Measurements from ENCODE around the gene UBLCP1. TPM values are rescaled to one million over a fixed set of nuclear protein-coding genes. Genes with fewer than 3 reads are reported as not detected.
A peak's percentile ranks its signal among the peaks of the same experiment; 100 is the strongest.
"Not testable (repeated sequence)": the region's sequence is repeated elsewhere in the genome, so short reads cannot be mapped to it uniquely, and the experiment has no call there.

The UBLCP1 gene
- total RNA-seq, 1 donor from 2014 or later = 30.8 TPM

DNA sequence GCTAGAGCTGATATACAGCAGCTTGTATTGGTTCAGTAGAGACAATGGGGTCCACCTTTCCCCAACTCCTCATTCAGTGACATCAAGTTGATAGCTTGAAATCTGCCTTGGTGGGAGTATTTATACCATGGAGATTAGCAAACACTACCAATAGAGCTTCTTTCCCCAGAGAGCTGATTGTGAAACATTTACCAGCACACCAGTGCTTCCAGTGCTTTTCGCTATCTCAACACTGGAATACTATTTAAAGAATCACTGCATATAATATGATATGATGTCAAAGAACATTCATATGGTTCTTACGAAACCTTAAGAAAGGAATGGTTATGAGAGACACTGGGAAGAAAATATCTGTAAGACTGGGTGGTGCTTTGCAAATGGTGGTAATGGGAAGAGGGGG, 31.9 kb upstream of the UBLCP1 start:
- H3K27ac Mint-ChIP-seq = no peak overlapping the region

DNA sequence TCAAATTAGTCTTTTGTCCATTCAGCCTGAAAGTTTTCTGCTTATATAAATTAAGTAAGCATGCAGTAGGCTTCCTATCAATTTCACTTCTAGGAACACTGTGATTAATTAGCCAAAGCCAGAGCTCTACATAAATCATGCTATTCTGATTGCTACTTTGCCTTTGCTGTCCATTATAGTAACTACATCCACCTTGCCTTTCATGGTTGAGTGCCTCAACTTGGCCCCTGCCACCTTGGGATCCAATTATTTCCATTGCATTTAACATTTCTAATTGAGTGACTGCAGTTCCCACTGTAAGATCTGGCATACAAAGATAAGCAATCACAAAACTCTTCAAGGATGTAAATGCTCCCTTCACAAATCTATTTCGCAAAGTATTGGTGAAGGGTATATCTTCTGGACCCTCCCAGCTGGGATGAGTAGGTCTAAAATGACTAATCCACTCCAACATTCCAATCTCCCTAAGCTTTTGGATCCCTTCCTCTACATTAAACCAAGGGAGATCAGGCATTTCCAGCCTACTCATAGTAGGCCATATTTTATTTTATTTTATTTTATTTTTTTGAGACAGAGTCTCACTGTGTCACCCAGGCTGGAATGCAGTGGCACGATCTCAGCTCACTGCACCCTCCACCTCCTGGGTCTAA, 27.1 kb upstream of the UBLCP1 start:
- H3K9me3 Mint-ChIP-seq; H3K36me3 Mint-ChIP-seq (ENCODE audit: low read depth); H3K27ac Mint-ChIP-seq; H3K27me3 Mint-ChIP-seq (ENCODE audit: insufficient read depth); DNase-seq (ENCODE audit: low spot score); intact Hi-C loops (cut with micrococcal nuclease); H3K4me3 Mint-ChIP-seq: not testable (repeated sequence)
- peaks cover 24% of the 10 kb centered on the region for H3K4me1 Mint-ChIP-seq (ENCODE audit: low read depth)

More for the DNA sequence above, 31.9 kb upstream of the UBLCP1 start:
- Mint-ChIP-seq H3K9me3 (no peaks in the 10 kb centered on the region), H3K4me3 (no peak overlapping the region), H3K36me3 (ENCODE audit: low read depth) (no peaks in the 10 kb centered on the region), H3K27me3 (ENCODE audit: insufficient read depth) (peaks cover 5% of the 10 kb centered on the region), H3K4me1 (ENCODE audit: low read depth) (no peaks in the 10 kb centered on the region)
- intact Hi-C loops (cut with micrococcal nuclease) = no loop called here
- no peak for DNase-seq (ENCODE audit: low spot score)

DNA sequence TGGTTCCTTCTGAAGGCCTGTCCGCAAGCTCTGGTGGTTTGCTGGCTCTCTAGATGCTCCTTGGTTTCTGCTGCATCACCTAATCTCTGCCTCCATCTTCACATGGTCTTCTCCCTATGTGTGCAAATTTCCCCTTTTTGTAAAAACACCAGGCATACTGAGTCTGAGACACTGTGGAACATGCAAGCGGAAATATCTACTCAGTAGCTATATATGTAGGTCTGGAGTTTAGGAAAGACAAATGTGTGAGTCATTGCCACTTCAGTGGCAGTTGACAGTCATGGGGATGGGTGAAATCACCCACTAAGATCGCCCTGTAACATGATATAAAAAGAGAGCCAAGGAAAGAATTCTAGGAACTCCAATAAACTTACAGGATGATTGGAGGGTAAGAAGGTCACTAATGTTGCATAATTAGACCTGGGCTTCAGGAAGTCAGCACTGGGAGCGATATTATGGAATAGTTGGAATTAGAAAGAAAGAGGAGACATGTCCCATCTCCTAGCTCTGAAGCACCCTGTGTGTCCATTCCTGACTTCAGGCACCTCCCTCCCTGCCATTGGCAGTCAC, 22.7 kb upstream of the UBLCP1 start:
- peak overlapping the region; percentile 11 for H3K4me3 Mint-ChIP-seq
- intact Hi-C loops (cut with micrococcal nuclease) = loop anchor here (1.0 kb wide), 4 partner anchors 23 to 61 kb away; partner anchors contain the start of gene UBLCP1
- H3K36me3 Mint-ChIP-seq (ENCODE audit: low read depth) = no peaks in the 10 kb centered on the region
- peak overlapping the region; percentile 61 for H3K27ac Mint-ChIP-seq
- peaks cover 5% of the 10 kb centered on the region for H3K27me3 Mint-ChIP-seq (ENCODE audit: insufficient read depth)
- peaks cover 41% of the 10 kb centered on the region for H3K4me1 Mint-ChIP-seq (ENCODE audit: low read depth)
- DNase-seq (ENCODE audit: low spot score) = no peak
- H3K9me3 Mint-ChIP-seq = no peaks in the 10 kb centered on the region

DNA sequence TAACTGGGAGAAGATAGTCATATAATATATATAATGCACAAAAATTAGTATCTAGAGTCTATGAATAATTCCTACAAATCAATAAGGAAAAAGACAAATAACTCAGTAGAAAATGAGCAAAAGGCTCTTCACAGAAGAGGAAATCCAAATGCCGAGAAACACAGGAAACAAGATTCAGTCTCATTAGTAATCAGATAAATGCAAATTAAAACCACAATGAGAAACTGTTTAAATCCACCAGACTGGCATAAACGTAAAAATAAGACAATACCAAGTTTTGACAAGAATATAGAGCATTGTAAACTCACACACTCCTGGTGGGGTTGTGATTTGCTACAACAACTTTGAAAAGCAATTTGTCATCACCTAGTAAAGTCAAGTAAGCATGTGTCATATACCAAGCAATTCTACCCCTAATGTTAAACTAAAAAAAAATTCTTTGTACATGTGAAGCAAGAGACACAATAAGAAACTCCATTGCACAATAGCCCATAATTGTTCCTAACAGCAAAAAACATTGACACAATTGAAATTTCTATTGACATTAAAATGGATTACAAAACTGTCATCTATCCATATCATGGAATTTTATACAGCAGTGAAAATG, 21.0 kb upstream of the UBLCP1 start:
- intact Hi-C loops (cut with micrococcal nuclease) = no loop called here
- DNase-seq (ENCODE audit: low spot score) = no peak
- no peak overlapping the region for H3K27ac Mint-ChIP-seq
- H3K4me3 Mint-ChIP-seq = no peak overlapping the region
- peaks cover 41% of the 10 kb centered on the region for H3K4me1 Mint-ChIP-seq (ENCODE audit: low read depth)
- H3K27me3 Mint-ChIP-seq (ENCODE audit: insufficient read depth) = peaks cover 8% of the 10 kb centered on the region
- H3K36me3 Mint-ChIP-seq (ENCODE audit: low read depth) = no peaks in the 10 kb centered on the region
- H3K9me3 Mint-ChIP-seq = no peaks in the 10 kb centered on the region

DNA sequence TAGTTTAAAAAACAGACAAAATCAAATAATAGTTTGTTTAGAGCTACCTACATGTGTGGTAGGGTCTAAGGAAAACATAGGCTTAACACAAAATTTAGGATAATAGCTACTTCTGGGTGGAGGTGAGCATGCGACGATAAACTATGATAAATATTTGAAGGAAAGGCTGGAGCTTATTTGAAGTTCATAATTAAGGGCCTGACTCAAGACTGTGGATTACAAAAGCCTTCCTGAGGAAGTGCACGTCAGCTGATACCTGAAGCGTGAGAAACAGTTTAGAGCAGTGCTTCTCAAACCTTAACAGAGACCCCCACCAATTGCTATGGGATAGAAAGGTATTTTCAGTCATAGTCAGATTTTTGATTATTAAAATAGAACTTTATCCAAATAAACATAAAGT, 20.4 kb upstream of the UBLCP1 start:
- H3K9me3 Mint-ChIP-seq = no peaks in the 10 kb centered on the region
- peaks cover 41% of the 10 kb centered on the region for H3K4me1 Mint-ChIP-seq (ENCODE audit: low read depth)
- no peak overlapping the region for H3K27ac Mint-ChIP-seq
- peaks cover 8% of the 10 kb centered on the region for H3K27me3 Mint-ChIP-seq (ENCODE audit: insufficient read depth)
- no peaks in the 10 kb centered on the region for H3K36me3 Mint-ChIP-seq (ENCODE audit: low read depth)
- intact Hi-C loops (cut with micrococcal nuclease) = no loop called here
- no peak overlapping the region for H3K4me3 Mint-ChIP-seq
- DNase-seq (ENCODE audit: low spot score) = no peak

DNA sequence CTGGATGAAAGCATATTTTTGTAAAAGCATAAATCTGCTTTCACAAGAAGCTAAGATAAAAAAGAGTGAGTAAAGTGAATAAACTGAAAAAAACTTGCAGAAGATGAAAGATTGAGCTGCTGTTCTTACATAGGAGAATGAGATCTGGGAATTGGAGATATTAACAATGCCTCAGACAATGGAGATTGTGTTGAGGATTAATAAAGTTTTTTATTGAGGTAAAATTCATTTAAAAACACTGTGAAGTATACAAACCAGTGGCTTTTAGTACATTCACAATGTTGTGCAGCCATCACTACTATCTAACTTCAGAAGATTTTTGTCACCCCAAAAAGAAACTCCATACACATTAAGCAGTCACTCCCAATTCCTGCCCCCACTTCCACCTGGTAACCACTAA, 19.7 kb upstream of the UBLCP1 start:
- Mint-ChIP-seq H3K4me3 (no peak overlapping the region), H3K27ac (no peak overlapping the region), H3K36me3 (ENCODE audit: low read depth) (no peaks in the 10 kb centered on the region), H3K9me3 (no peaks in the 10 kb centered on the region), H3K27me3 (ENCODE audit: insufficient read depth) (peaks cover 5% of the 10 kb centered on the region), H3K4me1 (ENCODE audit: low read depth) (peaks cover 41% of the 10 kb centered on the region)
- DNase-seq (ENCODE audit: low spot score) = no peak
- intact Hi-C loops (cut with micrococcal nuclease) = no loop called here

DNA sequence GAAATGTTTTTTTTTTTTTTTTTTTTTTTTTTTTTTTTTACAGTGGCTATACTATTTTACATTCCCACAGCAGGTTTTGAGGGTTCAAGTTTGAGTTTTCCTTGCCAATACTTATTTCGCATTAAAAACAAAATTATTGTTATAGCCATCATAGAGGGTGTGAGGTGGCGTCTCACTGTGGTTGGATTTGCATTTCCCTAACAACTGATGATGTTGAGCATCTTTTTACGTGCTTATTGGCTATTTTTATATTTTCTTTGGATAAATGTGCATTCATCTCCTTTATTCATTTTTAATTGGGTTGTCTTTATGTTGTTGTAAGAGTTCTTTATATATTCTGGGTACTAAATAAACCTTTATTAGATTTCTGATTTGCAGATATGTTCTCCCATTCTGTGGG, 18.9 kb upstream of the UBLCP1 start:
- Mint-ChIP-seq H3K36me3 (ENCODE audit: low read depth) (no peaks in the 10 kb centered on the region), H3K4me3 (no peak overlapping the region), H3K9me3 (no peaks in the 10 kb centered on the region), H3K27me3 (ENCODE audit: insufficient read depth) (peaks cover 8% of the 10 kb centered on the region), H3K27ac (no peak overlapping the region), H3K4me1 (ENCODE audit: low read depth) (peaks cover 35% of the 10 kb centered on the region)
- intact Hi-C loops (cut with micrococcal nuclease) = no loop called here
- DNase-seq (ENCODE audit: low spot score) = no peak

DNA sequence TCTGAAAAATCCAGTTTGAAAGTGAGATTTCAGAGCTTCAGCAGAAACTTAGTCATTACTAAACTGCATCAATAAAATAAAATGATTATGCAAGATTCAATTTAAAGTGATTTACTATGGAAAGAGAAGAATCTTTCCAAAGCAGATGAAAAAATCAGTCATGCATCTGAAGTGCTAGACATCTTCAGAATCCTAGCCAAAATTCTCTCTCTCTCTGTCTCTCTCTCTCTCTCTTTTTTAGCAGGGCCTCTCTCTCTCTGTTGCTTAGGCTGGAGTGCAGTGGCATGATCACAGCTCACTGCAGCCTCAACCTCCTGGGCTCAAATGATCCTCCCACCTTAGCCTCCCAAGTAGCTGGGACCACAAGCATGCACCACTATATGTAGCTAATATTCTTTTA, 18.2 kb upstream of the UBLCP1 start:
- no peak overlapping the region for H3K4me3 Mint-ChIP-seq
- DNase-seq (ENCODE audit: low spot score) = no peak
- no peaks in the 10 kb centered on the region for H3K9me3 Mint-ChIP-seq
- H3K36me3 Mint-ChIP-seq (ENCODE audit: low read depth) = no peaks in the 10 kb centered on the region
- H3K4me1 Mint-ChIP-seq (ENCODE audit: low read depth) = peaks cover 28% of the 10 kb centered on the region
- H3K27ac Mint-ChIP-seq = no peak overlapping the region
- intact Hi-C loops (cut with micrococcal nuclease) = no loop called here
- peaks cover 8% of the 10 kb centered on the region for H3K27me3 Mint-ChIP-seq (ENCODE audit: insufficient read depth)

DNA sequence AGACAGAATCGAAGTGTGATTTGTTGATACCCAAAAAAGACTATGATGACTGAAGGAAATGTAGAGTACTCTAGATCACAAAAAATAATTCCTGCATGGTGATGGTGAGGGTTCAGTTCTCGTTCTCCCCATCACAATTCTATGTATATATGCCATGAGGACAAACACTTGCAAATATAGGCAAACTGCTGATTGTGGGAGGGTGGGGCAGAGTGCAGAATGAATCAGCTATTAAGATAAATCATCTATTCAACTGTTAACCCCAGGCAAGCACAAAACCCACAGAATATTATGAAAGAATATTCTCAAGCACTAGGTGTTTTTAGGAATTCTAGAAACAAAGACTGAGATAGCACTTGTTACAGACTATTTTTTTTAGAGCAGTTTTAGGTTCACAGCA, 13.9 kb upstream of the UBLCP1 start:
- H3K27ac Mint-ChIP-seq = no peak overlapping the region
- no peak overlapping the region for H3K4me3 Mint-ChIP-seq
- H3K9me3 Mint-ChIP-seq = no peaks in the 10 kb centered on the region
- no peaks in the 10 kb centered on the region for H3K36me3 Mint-ChIP-seq (ENCODE audit: low read depth)
- DNase-seq (ENCODE audit: low spot score) = no peak
- H3K27me3 Mint-ChIP-seq (ENCODE audit: insufficient read depth) = peaks cover 8% of the 10 kb centered on the region
- intact Hi-C loops (cut with micrococcal nuclease) = no loop called here
- H3K4me1 Mint-ChIP-seq (ENCODE audit: low read depth) = no peaks in the 10 kb centered on the region

DNA sequence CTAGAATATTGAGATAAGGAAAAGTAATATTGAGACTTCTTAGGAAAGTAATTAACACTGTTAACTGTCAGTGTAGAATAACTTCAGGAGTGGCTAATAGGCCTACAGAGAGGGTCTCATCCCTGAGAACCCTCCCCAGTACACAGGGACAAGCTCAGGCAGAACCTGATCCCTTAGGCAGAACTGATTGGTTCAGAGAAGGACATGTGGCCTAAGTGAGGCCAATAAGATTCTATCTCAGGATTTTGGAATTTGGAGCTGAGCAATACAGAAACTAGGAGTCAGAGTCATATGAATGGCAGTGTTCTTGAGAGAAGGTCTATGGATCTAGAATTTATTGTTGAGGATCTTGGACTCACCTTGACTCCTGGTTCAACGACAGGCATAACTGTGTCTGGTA, 10.9 kb upstream of the UBLCP1 start:
- no peak overlapping the region for H3K27ac Mint-ChIP-seq

DNA sequence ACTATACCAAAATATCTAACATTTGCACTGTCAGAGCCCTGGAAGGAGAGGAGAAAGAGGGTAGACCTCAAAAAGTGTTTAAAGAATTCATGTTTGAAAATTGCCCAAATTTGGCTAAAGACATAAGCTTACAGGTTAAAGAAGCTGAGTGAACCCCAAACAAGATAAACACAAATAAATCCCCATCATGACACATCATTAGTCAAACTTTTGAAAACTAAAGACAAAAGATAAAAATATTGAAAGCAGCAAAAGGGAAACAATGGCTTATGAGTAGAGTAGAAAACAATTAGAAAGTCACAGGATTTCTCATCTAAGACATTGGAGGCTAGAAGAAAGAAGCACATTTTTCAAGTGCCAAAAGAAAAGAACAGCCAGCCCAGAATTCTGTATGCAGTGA, 6.1 kb upstream of the UBLCP1 start:
- Mint-ChIP-seq H3K4me1 (ENCODE audit: low read depth) (peaks cover 3% of the 10 kb centered on the region), H3K27ac (no peak overlapping the region), H3K9me3 (no peaks in the 10 kb centered on the region), H3K36me3 (ENCODE audit: low read depth) (peaks cover 4% of the 10 kb centered on the region), H3K4me3 (no peak overlapping the region), H3K27me3 (ENCODE audit: insufficient read depth) (peaks cover 9% of the 10 kb centered on the region)
- intact Hi-C loops (cut with micrococcal nuclease) = no loop called here
- DNase-seq (ENCODE audit: low spot score) = no peak

More for the DNA sequence above, 10.9 kb upstream of the UBLCP1 start:
- no peaks in the 10 kb centered on the region for H3K9me3 Mint-ChIP-seq
- no peaks in the 10 kb centered on the region for H3K36me3 Mint-ChIP-seq (ENCODE audit: low read depth)
- H3K4me3 Mint-ChIP-seq = no peak overlapping the region
- peaks cover 6% of the 10 kb centered on the region for H3K27me3 Mint-ChIP-seq (ENCODE audit: insufficient read depth)
- H3K4me1 Mint-ChIP-seq (ENCODE audit: low read depth) = no peaks in the 10 kb centered on the region
- intact Hi-C loops (cut with micrococcal nuclease) = no loop called here
- DNase-seq (ENCODE audit: low spot score) = no peak

DNA sequence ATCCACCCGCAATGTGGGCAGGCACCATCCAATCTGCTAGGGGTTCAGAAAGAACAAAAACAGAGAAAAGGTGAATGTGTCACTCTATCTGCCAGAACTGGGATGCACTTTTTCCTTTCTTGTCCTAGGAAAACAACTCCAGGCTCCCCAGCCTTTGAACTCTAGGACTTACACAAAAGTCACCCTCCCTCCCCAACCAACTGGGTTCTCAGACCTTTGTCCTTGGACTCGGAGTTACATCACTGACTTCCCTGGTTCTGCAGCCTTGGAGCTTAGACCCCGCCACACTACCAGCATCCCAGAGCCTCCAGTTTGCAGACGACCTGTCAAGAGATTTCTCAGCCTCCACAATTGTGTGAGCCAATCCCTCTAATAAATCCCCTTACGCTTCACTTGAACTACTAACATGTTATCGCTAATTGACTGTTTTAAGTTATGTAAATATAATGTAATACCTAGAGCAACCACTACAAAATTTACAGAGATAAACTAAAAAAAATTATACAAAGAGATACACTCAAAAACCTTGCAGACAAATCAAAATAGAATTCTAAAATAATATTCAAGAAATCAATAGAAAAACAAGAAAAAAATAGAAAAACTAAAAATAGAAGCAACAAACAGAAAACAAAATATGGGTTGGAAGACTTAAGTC, 5.3 kb upstream of the UBLCP1 start:
- H3K9me3 Mint-ChIP-seq = no peaks in the 10 kb centered on the region
- peaks cover 5% of the 10 kb centered on the region for H3K36me3 Mint-ChIP-seq (ENCODE audit: low read depth)
- intact Hi-C loops (cut with micrococcal nuclease) = no loop called here
- H3K27ac Mint-ChIP-seq = no peak overlapping the region
- H3K4me1 Mint-ChIP-seq (ENCODE audit: low read depth) = peaks cover 8% of the 10 kb centered on the region
- peaks cover 9% of the 10 kb centered on the region for H3K27me3 Mint-ChIP-seq (ENCODE audit: insufficient read depth)
- H3K4me3 Mint-ChIP-seq = no peak overlapping the region
- no peak for DNase-seq (ENCODE audit: low spot score)

DNA sequence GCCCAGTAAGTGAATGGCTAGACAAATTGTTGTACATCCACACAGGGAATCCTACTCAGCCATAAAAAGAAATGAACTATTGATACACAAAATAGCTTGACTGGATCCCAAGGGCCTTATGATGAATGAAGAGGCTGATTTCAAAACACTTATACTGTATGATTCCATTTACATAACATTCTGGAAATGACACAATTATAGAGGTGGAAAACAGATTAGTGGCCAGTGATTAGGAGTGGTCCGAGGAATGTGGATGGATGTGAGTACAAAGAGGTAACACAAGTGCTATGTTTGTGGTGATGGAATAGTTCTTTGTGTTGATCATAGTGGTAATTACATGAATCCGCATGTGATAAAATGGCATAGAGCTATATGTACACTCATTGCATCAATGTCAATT, 4.7 kb upstream of the UBLCP1 start:
- intact Hi-C loops (cut with micrococcal nuclease) = no loop called here
- Mint-ChIP-seq H3K27me3 (ENCODE audit: insufficient read depth) (peaks cover 9% of the 10 kb centered on the region), H3K4me1 (ENCODE audit: low read depth) (peaks cover 10% of the 10 kb centered on the region), H3K36me3 (ENCODE audit: low read depth) (peaks cover 6% of the 10 kb centered on the region), H3K4me3 (no peak overlapping the region), H3K9me3 (no peaks in the 10 kb centered on the region), H3K27ac (no peak overlapping the region)
- DNase-seq (ENCODE audit: low spot score) = no peak

Measured in activated T-helper 1 cell treated with anti-CD3 and anti-CD28 coated beads, Interleukin-12 subunit alpha, Interleukin-12 subunit beta, Interleukin-2, Interleukin-4 antibody, amounts not matched to agents 30 ng/mL and 10 ng/mL and 1 ng/mL, durations not matched to agents 14 hours and 24 hours and 36 hours (primary cell).